22Rv1 (cell line): ENCODE measurements around the gene IRGC.

Experiments
- CTCF ChIP-seq: fragments of 450-650 bp; IDR thresholded peaks from 2 replicates; pipeline ENCODE4 v1.5.1; 2017; ENCODE audit warnings: mild to moderate bottlenecking
- ZFX ChIP-seq: fragments of 450-650 bp; IDR thresholded peaks from 2 replicates; pipeline ENCODE4 v1.6.1; 2017; ENCODE audit warnings: antibody characterized with exemption, borderline replicate concordance

- TF ChIP-seq CTCF = no peak
- TF ChIP-seq ZFX = no peak
Measured at GRCh38 chr19:43754253-43754502, 38.3 kb downstream of the IRGC start.
